Stimulated activated CD8-positive, alpha-beta memory T cell treated with anti-CD3 and anti-CD28 coated beads, Interleukin-4, amount 100 ng/mL, for 48 hours (primary cell): ENCODE measurements around the gene STAM.
"Not testable (repeated sequence)": the region's sequence is repeated elsewhere in the genome, so short reads cannot be mapped to it uniquely, and the experiment has no call there.

ENCODE experiments used
- DNase-seq: peaks from one replicate; pipeline ENCODE4 v3.0.0-alpha.2; 2020

Gene STAM

DNA sequence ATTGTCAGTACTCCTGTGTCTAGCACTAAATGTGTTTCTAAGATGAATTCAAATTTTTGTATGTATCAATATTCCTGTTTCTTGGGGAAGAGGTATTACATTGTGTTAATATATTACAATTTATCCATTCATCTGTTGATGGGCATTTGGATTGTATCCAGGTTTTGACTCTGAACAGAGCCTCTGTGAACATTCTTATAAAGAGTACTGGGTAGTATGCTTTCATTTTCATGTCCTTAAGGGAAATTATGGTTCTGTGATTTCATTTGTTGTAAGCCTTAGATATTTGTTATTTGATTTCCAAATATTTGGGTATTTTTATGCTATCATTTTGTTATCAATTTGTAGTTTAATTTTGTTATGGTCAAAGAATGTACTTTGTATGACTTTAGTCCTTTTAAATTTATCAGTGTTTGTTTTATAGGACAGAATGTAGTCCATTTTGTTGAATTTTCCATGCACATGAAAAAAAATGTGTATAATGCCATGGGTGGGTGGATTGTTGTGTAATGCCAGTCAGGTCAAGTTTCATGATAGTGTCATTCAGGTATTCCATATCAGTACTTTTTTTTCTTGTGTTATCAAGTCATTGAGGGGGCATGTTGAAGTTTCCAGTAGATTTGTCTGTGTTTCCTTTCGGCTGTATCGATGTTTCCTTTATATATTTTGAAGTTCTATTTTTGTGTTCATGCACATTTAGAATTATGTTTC, 38.4 kb downstream of the STAM start:
- no peak for DNase-seq

DNA sequence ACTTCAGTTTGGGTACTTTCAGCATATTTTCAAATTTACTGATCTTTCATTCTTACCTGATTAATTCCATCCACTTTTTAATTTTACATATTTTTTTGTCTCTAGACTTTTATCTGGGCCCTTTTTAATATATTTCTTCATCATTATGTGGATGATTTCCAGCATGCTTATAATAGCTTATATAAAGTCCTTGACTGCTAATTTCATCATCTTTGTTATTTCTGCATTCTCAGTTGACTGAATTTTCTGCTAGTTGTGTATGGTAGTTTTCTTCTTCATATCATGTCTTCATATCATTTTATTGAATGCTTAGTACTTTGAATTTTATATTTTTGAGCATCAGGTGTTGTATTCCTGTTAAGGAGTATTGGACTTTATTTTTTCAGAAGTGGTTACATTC, 39.6 kb downstream of the STAM start:
- no peak for DNase-seq

DNA sequence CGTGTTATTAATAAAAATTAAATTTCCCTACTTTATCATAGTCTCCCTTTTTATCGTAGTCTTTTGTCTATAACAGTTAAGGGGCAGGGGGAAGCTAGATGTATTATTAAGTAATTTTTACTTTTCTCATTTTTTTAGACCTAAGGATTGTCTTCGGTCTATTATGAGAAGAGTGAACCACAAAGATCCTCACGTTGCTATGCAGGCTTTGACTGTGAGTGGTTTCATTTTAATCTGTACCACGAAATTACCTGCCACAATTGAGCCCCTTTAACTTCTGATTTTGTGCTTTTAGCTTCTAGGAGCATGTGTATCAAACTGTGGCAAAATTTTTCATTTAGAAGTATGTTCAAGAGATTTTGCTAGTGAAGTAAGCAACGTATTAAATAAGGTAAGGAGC, 40.6 kb downstream of the STAM start:
- no peak for DNase-seq

DNA sequence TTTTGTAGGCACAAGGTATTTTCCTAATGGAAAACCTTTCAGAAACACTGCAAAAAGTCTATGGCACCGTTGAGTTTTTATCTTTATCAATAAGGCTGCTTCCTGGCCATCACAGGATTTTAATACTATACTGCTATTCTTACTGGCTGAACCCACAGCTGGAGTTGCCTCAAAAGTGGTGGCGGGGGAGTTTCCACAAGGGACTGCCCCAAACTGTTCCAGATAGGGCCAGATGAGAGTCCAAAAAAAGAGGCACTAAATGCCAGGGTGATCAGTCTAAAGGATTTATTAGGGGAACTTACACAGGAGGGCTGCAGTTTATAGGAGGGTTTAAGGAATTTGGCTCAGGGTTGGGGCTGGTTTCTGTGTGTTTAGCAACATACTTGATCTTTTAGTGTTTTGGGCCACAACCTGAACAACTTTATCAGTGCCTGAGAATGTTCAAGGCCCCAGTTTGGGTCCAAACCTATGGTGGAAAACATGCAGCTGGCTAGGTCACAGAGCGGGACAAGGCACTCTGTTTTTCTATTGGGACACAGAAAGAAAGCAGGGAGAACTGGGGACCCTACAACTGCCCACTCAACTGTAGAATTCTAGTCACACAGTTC, 41.4 kb downstream of the STAM start:
- DNase-seq = peak; percentile 43

DNA sequence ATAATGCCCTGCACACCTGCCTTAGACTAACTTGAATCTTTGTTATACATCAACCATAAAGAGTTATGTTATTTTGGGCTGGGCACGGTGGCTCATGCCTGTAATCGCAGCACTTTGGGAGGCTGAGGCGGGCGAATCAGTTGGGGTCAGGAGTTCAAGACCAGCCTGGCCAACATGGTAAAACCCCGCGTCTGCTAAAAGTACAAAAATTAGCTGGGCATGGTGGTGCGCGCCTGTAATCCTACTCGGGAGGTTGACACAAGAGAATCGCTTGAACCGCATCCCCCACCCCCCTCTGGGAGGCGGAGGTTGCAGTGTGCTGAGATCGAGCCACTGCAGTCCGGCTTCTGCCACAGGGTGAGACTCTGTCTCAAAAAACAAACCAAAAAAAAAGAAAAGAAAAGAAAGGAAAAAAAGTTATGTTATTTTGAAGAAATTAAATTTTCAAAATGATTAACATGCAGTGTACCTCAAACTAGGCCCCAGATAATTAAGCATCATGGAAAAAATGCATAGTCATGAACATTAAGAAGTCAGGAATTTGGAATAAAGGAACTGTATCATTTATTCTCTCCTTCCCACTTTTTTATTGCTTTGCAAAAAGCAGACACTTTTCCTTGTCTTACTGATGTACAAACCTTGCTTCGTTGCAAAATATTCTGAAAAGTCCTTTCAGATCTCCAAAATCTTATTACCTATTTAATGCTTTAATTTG, 43.3 kb downstream of the STAM start:
- no peak for DNase-seq

DNA sequence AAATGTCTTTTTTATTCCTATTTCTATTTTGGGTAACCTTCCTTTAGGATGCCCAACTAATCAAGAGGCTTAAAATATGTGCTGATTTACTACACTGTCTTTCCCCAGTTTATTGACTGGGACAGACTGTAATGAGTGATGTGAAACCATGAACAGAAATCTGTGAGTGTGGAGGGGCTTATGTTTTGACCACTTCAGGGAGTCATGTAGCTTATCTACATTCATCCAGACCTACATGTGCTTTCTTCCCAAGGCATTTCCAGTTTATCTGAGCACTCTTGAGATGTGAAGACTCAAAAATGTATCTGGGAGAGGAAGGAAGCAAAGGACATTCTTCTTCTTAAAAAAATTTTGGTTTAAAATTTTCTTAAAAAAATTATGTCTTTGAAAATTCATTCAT, 45.2 kb downstream of the STAM start:
- DNase-seq = no peak

DNA sequence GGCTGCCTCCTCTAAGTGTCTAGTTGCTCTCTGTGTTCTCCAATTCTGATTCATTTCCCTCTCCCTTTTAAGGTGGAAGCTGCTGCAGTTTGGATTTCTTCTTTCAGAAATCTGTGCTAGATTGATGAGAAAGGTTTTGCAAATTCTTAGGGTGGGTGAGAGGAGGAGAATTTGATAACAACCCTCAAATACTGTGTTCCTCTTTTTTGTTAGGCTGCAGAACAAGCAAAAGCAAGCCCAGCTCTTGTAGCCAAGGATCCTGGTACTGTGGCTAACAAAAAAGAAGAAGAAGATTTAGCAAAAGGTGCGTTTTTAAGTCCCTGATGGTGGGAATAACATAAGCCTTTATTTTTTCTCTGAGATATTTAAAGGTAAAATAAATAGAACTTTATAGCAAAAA, 49.1 kb downstream of the STAM start:
- no peak for DNase-seq

DNA sequence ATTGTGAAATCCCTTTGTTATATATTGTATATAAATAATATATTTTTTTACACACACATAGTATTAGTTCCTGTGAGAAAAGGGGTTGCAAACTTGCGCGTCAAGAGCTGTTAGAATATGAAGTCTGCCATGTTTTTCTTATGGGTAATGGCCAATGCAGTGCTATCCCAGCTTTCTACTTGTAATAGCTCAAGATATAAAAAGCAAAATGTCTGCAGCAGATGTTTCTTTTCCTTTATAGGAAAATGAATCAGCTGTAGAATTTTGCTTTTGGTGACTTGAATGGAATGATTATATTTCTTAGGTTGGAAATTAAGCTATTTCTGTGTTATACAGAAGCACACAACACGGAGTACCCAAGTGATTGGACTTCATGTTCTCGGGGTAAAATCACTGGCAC, 54.7 kb downstream of the STAM start:
- no peak for DNase-seq

DNA sequence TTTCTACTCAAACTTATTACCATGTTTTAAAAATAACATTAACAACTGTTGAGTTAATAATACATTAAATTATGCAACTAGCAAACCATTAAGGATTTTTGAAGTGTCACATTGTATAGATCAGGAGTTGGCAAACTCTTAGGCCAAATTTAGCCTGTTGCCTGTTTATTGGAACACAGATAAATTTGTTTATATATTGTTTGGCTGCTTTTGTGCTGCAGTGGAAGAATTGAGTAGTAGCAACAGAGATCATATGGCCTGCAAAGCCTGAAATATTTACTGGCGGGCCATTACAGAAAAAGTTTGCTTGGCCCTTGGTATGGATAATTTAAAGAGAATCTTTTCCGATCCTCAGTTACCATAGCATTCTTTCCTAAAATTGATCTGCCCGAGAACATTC, 57.4 kb downstream of the STAM start:
- DNase-seq = no peak

DNA sequence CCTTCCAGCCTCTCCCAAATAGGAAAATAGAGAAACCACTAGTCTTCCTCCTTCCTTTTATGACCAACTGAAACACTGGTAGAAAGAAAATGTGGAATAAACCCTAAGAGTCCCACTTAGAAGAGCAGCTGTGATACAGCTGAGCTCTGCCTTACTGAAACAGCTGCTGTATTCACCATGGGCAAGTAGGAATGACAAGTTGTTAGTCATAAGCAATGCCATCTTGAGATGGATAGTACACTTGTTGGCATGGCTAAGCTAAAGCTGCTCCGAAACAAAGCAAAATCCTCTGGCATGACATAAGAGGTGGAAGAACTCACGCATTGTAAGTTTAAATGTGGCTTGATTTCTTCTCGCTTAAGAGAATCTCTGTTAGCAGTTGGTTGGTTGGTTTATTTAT, 59.8 kb downstream of the STAM start:
- DNase-seq = no peak

DNA sequence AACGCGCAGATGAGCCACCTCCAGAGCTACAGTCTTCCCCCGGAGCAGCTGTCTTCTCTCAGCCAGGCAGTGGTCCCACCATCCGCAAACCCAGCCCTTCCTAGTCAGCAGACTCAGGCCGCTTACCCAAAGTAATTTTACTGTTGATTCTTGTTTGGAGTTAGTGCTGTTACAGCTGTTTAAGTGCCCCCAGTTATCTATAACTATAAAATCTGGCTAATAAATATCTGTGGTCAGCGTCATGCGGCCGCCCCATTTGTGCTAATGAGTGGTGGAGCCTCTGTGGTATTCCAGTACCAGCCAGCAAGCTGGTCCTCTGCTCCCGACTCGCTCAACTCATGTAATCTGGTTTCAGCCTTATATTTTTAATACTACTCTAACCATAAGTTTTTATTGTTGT, 64.9 kb downstream of the STAM start:
- no peak for DNase-seq

DNA sequence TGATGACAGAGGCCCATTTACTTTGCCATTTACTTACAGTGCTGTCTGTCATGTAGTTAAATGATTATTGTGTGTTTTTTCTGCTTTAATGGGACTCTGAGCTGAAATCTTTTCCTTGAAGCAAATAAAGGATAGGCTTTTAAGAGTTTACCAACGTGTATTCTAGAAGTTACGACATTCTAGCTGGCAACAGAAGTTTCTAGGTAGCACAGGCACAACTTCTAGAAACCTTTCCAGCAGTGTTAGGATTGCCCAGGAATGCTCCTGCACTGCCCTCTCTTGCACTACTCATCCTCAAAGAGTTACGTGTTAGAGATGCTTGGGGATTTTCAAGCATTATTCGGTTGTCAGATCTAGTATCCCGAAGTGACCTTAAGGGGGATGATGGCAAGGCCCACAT, 65.5 kb downstream of the STAM start:
- no peak for DNase-seq

DNA sequence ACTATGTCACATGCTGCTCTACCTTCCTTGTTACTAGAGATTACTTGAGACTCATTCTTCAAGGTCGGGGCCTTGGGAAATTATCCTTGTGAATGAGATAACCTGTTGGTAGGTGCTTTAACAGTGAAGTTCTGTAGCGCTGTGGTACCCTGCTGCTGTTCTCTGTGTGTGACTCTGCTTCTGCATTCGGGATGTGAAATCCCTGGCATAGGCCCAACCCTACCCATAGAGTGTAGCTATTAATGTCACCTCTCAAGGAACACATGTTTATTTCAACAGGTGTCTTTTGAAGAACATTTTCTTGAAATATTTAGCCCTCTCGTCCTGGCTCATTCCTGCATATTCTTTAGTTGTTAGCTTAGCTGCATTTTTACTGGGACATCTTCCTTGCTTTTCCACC, 66.2 kb downstream of the STAM start:
- no peak for DNase-seq

DNA sequence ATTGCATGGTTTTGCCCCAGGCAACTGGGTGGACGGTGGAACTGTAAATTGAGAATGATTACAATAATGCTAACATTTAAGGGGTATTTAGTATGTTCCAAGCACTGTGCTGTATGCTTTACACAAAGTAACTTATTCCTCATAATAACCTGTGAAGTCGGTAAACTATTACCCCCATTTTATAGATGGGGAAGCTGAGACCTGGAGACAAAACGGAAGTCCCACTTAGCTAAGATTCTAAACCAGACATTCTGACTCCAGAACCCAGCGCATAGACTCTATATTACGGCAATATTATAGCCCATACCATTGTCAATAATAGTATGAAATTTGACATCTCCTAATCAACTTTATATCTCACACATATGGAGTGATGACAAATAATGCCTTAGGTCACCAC, 68.1 kb downstream of the STAM start:
- DNase-seq = no peak

DNA sequence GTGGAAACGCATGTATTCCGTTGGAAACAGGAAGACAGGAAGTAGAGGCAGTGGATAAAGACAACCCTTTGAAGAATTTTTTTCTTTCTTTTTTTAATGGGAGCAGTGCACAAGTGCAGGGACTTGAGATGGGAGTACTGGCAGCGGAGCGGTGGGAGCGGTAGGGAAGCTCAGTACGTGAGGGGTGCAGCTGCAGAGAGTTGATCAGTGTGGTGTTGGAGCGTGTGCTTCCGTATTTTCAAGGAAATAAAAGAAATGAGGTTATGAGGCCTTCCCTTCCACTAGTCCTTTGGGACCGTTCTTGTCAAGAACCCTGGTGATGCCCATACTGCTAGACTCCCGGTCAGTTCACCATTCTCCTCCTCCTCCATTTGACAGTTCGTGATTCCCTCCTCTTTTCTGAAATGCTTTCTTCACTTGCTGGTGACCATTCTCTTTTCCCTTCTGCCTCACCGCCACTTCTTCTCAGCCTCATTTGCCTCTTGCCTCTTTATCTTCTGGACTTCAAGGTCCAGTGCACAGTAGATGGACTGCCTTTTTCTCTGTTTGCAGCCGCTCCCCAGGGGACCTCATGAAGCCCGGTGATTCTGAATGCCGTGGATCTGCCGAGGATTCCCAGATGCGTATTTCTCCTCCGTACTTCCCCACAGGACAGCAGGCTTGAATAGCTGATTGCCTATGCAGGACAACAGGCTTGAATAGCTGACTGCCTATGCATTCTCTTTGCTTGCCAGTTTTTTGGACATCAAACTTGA, 68.9 kb downstream of the STAM start:
- no peak for DNase-seq

DNA sequence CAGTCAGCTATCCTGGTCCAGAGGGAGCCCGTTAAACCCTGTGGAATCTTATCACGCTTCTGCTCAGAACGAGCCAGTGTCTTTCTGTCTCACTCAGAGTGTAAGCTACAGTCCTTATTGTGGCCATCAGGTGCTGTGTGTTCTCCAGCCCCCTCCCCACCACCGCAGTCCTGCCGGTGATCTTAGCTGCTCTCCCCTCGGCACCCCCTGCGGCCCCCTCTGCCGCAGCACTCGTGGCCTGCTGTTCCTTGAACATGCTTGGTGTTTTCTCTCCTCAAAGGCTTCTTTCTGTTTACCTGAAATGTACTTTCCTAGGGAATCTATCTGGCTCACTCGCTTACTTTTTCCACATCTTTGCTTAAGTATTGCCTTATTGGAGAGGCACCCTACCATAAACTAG, 69.8 kb downstream of the STAM start:
- DNase-seq = no peak

DNA sequence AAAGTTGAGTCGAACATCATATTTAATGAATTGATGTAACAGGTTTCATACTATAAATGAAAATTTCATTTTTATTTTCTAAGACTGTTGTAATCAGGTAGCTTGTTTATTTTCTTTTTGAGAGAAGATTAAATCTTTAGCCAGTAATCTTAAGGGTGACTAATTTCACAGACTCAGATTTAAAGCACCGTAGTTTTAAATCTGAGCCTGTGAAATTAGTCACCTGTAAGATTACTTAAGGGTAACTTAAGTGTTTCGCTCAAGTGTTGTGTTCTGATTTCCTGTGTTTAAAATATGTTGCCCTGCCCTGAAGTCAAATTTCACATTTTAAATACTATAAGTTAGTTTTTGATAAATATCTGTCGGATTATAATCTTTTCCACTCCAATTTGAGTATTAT, 72.2 kb downstream of the STAM start:
- no peak for DNase-seq

DNA sequence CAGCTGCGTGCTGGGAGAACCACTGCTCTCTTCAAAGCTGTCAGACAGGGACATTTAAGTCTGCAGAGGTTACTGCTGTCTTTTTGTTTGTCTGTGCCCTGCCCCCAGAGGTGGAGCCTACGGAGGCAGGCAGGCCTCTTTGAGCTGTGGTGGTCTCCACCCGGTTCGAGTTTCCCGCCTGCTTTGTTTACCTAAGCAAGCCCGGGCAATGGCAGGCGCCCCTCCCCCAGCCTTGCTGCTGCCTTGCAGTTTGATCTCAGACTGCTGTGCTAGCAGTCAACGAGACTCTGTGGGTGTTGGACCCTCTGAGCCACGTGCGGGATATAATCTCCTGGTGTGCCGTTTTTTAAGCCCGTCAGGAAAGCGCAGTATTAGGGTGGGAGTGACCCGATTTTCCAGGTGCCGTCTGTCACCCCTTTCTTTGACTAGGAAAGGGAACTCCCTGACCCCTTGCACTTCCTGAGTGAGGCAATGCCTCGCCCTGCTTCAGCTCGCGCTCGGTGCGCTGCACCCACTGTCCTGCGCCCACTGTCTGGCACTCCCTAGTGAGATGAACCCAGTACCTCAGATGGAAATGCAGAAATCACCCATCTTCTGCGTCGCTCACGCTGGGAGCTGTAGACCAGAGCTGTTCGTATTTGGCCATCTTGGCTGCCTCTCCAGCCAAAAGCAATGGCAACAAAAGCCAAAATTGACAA, 78.5 kb downstream of the STAM start:
- not testable (repeated sequence) for DNase-seq

DNA sequence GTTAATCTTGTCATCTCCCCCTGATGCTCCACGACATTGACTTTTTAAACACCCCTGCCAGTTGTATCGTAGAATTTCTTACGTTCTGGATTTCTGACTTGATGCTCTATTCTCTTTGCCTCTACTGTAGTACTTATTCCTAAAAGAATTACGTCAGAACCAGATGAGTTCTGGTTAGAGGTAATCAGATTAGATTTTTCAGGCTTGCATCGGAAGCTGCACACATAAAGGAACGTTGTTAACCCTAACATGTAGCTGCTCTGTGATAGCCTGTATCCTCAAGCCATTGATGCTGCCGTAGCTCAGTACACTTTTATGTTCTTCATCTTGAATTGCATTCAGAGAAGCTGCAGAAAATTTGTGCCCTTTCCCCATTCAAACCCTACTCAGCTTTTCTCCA, 81.8 kb downstream of the STAM start:
- DNase-seq = no peak

DNA sequence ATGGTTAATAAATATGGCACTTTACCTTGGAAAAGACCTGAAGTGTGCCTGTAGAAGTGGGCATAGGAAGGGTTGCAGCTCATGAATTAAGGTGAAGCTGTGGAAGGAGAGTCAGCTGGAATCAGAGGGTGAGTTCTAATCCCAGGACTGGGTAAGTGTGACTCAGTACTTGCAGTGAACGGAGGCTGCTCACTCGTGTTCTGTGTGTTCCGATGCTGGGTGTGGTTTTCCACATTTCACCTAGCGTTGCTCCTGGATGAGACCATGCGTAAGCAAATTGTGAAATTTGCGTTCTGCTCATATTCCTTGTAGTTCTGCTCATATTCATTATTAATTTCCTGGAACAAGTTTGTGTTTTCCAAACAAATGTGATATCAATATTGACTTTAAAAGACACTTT, 85.7 kb downstream of the STAM start:
- DNase-seq = no peak

DNA sequence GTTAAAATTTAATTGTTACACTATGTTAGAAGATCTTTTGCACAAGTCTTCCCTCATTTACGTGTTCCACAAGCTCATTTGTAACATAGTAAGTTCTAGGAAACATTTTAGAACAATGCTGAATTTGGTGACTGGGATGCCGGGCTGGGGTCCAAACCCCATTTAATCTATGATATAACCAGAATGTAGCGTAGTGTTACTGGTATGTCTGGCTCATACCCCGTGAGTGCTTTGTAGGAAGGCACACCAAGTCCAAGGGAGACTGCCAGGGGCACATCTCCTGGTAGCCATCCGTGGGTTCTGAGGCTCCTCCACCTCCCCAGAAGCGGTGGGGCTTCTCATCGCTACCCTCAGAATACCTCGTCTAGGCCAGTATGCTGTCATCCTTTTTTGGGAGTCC, 86.7 kb downstream of the STAM start:
- DNase-seq = no peak

DNA sequence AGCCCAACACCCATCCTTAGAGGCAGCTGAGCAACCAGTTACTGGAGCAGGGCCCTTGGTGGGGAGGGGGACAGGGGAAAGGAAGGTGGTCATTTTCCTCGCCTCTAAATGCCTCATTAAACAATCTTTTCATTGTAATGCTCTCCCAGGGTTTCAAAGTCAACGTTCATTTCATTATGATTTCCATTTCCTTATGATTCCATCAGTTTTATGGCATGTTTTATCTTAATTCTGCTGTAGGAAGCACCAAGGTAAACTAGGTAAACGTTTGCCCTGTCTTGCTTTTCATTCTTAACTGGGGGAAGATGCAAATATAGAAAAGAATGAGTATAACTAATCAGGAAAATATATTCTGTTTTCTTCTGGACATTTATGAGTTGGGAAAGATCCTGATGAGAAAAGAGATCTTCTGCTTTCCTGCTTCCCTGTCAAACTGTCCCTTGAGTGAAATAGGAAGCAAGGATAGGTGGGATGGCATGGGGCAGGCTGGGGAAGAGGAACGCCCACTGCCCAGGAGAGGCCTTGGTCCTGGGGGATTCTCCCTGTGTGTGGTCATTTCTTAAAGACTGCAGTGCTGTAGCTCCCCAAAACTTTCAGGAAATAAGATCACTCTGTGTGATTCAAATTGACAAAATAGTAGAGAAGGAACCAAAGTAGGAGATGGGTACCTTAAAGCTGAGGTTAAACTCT, 87.5 kb downstream of the STAM start:
- DNase-seq = no peak

DNA sequence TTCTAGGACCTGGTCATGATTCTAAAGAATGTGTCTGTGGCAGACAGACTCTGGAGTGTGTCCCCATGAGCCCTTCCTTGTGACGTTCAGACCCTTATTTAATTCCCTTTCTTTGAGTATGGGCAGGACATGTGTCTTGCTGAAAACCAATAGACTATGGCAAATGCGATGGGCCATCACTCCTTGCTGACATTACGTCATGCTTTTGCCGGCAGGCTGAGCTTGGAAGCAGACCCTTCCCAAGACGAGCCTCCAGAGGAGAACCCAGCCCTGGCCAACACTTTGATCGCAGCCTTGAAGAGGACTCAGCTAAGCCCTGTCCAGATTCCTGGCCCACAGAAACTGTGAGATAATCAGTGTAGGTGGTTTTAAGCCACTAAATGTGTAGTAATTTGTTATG, 89.7 kb downstream of the STAM start:
- DNase-seq = no peak
